Activated T-helper 1 cell treated with Interleukin-2 at 50 U/mL for 16 hours (primary cell): ENCODE measurements around the gene TPRKB.
A peak's percentile ranks its signal among the peaks of the same experiment; 100 is the strongest.
"Not testable (repeated sequence)": the region's sequence is repeated elsewhere in the genome, so short reads cannot be mapped to it uniquely, and the experiment has no call there.

Experiments used
- DNase-seq: peaks from one replicate; pipeline ENCODE4 v3.0.0-alpha.2; 2020; ENCODE audit warnings: low read depth

TPRKB gene

GRCh38 chr2:73736855-73737779 lies at the start of gene TPRKB:
TSS of gene TPRKB (minus strand) at chr2:73737345. CDS start at chr2:73734569, 2,776 bp downstream.
- peak; percentile 90 for DNase-seq

GRCh38 chr2:73783883-73784282 lies 46.7 kb upstream of the TPRKB start, which contains the start of gene C2orf78:
TSS of gene C2orf78 (plus strand) at chr2:73784183. CDS start at chr2:73784310, 127 bp downstream.
- DNase-seq = not testable (repeated sequence)

- DNase-seq = not testable (repeated sequence)
Observed at GRCh38 chr2:73783402-73783801, 46.3 kb upstream of the TPRKB start.

- DNase-seq = no peak
Observed at GRCh38 chr2:73780237-73780582, 43.1 kb upstream of the TPRKB start.

GRCh38 chr2:73779467-73780236 lies 42.5 kb upstream of the TPRKB start, which contains the start of gene DUSP11:
TSS of gene DUSP11 (minus strand) at chr2:73780103. CDS start at chr2:73779974, 129 bp downstream.
- DNase-seq = peak; percentile 91

- DNase-seq = not testable (repeated sequence)
Observed at GRCh38 chr2:73778867-73779466, 41.8 kb upstream of the TPRKB start.

- DNase-seq = no peak
Observed at GRCh38 chr2:73776869-73777519, 39.8 kb upstream of the TPRKB start.

GRCh38 chr2:73776381-73776780 lies 39.2 kb upstream of the TPRKB start:
- no peak for DNase-seq

- DNase-seq = no peak
Observed at GRCh38 chr2:73772819-73773218, 35.7 kb upstream of the TPRKB start.

GRCh38 chr2:73770725-73771124 lies 33.6 kb upstream of the TPRKB start:
- DNase-seq = no peak

GRCh38 chr2:73766994-73767393 lies 29.8 kb upstream of the TPRKB start:
- no peak for DNase-seq

- DNase-seq = no peak
Observed at GRCh38 chr2:73766349-73766748, 29.2 kb upstream of the TPRKB start.

GRCh38 chr2:73764945-73765344 lies 27.8 kb upstream of the TPRKB start:
- no peak for DNase-seq

- no peak for DNase-seq
Observed at GRCh38 chr2:73762571-73762970, 25.4 kb upstream of the TPRKB start.

- no peak for DNase-seq
Observed at GRCh38 chr2:73759904-73760303, 22.8 kb upstream of the TPRKB start.

- DNase-seq = no peak
Observed at GRCh38 chr2:73759285-73759764, 22.2 kb upstream of the TPRKB start.

- DNase-seq = not testable (repeated sequence)
Observed at GRCh38 chr2:73754332-73754731, 17.2 kb upstream of the TPRKB start.

GRCh38 chr2:73749314-73749713 lies 12.2 kb upstream of the TPRKB start:
- DNase-seq = no peak

GRCh38 chr2:73746877-73747208 lies 9.7 kb upstream of the TPRKB start:
- no peak for DNase-seq

- no peak for DNase-seq
Observed at GRCh38 chr2:73746015-73746876, 9.1 kb upstream of the TPRKB start.

GRCh38 chr2:73740767-73741166 lies 3.6 kb upstream of the TPRKB start:
- no peak for DNase-seq
